Nephron progenitor cell (in vitro differentiated cells): ENCODE measurements around the gene SLC10A2.
"Not testable (repeated sequence)": the region's sequence is repeated elsewhere in the genome, so short reads cannot be mapped to it uniquely, and the experiment has no call there.

Experiments used
- DNase-seq: peaks from one replicate; pipeline ENCODE4 v3.0.0; 2021
- H3K27ac Mint-ChIP-seq: 2 replicates; pipeline ENCODE4 v1.8.0; 2021; ENCODE audit warnings: mild to moderate bottlenecking, moderate library complexity, mixed read lengths
- H3K27me3 Mint-ChIP-seq: 2 replicates; pipeline ENCODE4 v1.8.0; 2021; ENCODE audit warnings: mild to moderate bottlenecking, low read depth, mixed read lengths; ENCODE audit not compliant: poor library complexity
- H3K36me3 Mint-ChIP-seq: 2 replicates; pipeline ENCODE4 v1.8.0; 2021; ENCODE audit warnings: low read depth, mixed read lengths
- H3K4me1 Mint-ChIP-seq: 2 replicates; pipeline ENCODE4 v1.8.0; 2021; ENCODE audit warnings: mixed read lengths
- H3K4me3 Mint-ChIP-seq: 2 replicates; pipeline ENCODE4 v1.8.0; 2021; ENCODE audit warnings: mild to moderate bottlenecking, moderate library complexity, mixed read lengths
- H3K9me3 Mint-ChIP-seq: 2 replicates; pipeline ENCODE4 v1.8.0; 2021; ENCODE audit warnings: mild to moderate bottlenecking, moderate library complexity, mixed read lengths
- CTCF ChIP-seq: fragments of 200-600 bp; sonication (generic); IDR thresholded peaks from 2 replicates; pipeline ENCODE4 v1.5.0; 2021; ENCODE audit warnings: antibody characterized with exemption

The SLC10A2 gene, protein sequence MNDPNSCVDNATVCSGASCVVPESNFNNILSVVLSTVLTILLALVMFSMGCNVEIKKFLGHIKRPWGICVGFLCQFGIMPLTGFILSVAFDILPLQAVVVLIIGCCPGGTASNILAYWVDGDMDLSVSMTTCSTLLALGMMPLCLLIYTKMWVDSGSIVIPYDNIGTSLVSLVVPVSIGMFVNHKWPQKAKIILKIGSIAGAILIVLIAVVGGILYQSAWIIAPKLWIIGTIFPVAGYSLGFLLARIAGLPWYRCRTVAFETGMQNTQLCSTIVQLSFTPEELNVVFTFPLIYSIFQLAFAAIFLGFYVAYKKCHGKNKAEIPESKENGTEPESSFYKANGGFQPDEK

DNA sequence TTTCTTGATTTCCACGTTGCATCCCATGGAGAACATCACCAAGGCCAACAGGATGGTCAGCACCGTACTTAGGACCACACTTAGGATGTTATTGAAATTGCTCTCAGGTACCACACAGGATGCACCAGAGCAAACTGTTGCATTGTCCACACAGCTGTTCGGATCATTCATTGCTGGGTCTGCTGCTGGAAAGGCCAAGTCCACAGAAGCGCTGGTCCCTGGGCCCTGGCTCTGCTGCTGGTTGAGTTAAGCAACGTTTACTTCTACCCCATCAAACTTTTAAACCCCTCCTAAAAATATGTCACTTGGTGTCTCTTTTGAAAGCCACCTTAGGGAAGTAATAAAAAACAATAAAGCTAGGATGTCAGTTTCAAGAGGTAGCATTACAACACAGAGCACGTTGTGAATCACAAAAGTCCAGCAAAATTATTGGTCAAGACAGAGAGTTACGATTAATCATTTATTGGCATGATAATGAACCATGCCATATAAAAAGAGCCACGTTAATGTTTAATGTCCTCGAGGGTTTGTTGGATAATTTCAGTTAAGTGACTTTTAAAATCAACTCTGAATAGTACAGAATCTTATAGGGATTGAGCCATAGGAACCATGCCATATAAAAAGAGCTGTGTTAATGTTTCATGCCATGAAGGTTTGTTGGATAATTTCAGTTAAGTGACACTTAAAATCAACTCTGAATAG, at the start of gene SLC10A2:
SLC10A2 (minus strand) TSS at position 339 of the 702 bp plus-strand sequence; CDS start at position 171, 168 bp downstream.
- TF ChIP-seq CTCF: no peak
- Mint-ChIP-seq H3K36me3 (no peaks in the 10 kb centered on the region), H3K9me3 (no peaks in the 10 kb centered on the region), H3K27me3 (peaks cover 3% of the 10 kb centered on the region), H3K4me3 (no peak within 1 kb of the TSS), H3K27ac (no peak within 1 kb of the TSS), H3K4me1 (peaks cover 16% of the 10 kb centered on the region)
- DNase-seq: no peak

DNA sequence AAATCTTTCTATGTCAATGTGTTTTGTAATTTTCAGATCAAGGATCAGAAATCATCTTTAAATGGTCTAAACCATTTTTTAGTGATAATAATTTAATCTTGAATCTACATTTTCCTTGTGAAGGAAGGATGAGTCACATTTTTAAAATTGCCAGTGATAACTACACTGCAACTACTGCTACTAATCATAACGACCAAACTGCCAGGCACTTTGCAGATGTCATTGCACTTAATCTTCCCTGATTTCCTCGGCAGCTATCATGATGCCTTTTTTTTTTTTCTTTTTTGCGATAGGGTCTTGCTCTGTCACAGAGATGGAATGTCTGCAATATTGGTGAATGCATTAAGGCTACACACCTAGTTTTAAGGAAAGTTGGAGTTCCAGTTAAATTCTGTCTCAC, 41.4 kb upstream of the SLC10A2 start:
- no peak for DNase-seq
- Mint-ChIP-seq H3K4me3 (no peak overlapping the region), H3K4me1 (peaks cover 6% of the 10 kb centered on the region), H3K27ac (no peak overlapping the region), H3K36me3 (no peaks in the 10 kb centered on the region), H3K9me3 (peaks cover 9% of the 10 kb centered on the region), H3K27me3 (peaks cover 11% of the 10 kb centered on the region)
- no peak for TF ChIP-seq CTCF

DNA sequence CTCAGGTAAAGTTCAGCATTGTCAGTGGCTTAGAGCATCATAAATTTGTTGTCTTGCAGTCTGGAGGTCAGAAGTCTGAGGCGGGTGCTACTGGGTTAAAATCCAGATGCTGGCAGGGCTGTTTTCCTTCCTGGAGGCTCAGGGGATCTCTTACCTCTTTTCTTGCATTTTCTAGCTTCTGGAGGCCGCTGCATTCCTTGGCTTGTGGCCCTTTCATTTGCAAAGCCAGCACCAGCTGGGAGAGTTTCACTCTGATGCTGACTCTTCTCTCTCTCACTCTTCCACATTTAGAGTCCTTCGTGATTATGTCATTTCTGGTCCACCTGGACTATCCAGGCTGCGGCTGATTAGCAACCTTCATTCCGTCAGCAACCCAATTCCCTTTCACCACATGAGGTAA, 38.1 kb upstream of the SLC10A2 start:
- DNase-seq: no peak
- Mint-ChIP-seq H3K4me1 (no peaks in the 10 kb centered on the region), H3K4me3 (no peak overlapping the region), H3K27ac (peak overlapping the region; percentile 54), H3K36me3 (no peaks in the 10 kb centered on the region), H3K27me3 (peaks cover 16% of the 10 kb centered on the region), H3K9me3 (peaks cover 9% of the 10 kb centered on the region)
- TF ChIP-seq CTCF: no peak

DNA sequence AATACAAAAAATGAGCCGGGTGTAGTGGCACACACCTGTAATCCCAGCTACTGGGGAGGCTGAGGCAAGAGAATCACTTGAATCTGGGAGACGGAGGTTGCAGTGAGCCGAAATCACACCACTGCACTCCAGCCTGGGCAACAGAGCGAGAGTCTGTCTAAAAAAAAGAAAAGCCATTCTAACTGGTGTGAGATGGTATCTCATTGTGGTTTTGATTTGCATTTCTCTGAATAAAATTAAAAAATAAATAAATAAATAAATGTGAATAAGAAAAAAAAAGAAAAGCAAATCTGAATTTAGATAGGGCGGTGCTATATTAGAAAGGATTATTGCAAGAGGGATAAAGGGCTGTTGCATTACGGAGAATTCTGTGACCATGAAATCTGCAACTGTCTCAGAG, 37.2 kb upstream of the SLC10A2 start:
- H3K27ac Mint-ChIP-seq, H3K4me1 Mint-ChIP-seq, H3K36me3 Mint-ChIP-seq, H3K9me3 Mint-ChIP-seq, DNase-seq, H3K4me3 Mint-ChIP-seq: not testable (repeated sequence)
- H3K27me3 Mint-ChIP-seq: peaks cover 12% of the 10 kb centered on the region

DNA sequence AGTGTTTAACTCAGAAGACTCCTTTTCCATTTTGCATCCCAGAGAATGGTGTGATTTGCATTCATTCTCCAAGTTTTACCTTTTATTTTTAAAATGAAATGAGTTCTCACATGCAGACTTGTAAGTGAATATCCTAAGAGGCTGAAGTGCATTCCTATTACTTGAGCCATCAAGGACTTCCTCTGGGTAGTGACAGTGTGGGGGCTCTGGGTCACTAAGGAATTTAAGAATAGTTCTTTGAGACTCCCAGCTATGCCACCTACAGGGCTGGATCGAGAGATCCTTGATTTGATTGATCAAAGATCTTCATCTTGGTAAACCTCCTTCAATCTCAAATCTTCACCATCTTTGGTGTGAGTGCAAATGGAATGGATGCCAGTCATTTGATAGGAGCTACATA, 36.3 kb upstream of the SLC10A2 start:
- no peaks in the 10 kb centered on the region for H3K36me3 Mint-ChIP-seq
- no peak overlapping the region for H3K27ac Mint-ChIP-seq
- H3K4me1 Mint-ChIP-seq: peaks cover 5% of the 10 kb centered on the region
- H3K4me3 Mint-ChIP-seq: no peak overlapping the region
- TF ChIP-seq CTCF: no peak
- H3K27me3 Mint-ChIP-seq: peaks cover 11% of the 10 kb centered on the region
- H3K9me3 Mint-ChIP-seq: peaks cover 9% of the 10 kb centered on the region
- no peak for DNase-seq

DNA sequence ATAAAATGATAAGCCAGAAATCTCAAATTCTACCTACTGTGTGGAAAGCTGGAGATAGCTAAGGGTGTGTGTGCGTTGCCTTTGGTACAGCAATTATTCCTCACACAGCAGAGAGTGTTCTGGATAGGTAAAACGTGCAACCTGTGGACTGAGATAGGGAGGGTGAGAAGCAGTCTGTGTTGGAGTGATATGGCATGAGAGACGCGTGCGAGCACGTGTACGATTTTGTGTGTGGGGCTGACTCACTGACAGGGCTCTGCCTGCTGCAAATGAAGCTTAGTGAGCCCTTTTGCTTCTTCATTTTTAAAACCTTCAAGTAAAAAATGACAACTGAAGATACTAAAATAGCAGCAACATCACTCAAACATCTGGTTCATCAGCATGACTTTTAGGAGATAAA, 35.7 kb upstream of the SLC10A2 start:
- H3K4me3 Mint-ChIP-seq: no peak overlapping the region
- H3K27ac Mint-ChIP-seq: no peak overlapping the region
- peaks cover 9% of the 10 kb centered on the region for H3K9me3 Mint-ChIP-seq
- TF ChIP-seq CTCF: no peak
- H3K27me3 Mint-ChIP-seq: peaks cover 9% of the 10 kb centered on the region
- DNase-seq: no peak
- peaks cover 6% of the 10 kb centered on the region for H3K4me1 Mint-ChIP-seq
- H3K36me3 Mint-ChIP-seq: no peaks in the 10 kb centered on the region
